ENCODE results near the gene ISX.
A peak's percentile ranks its signal among the peaks of the same experiment; 100 is the strongest.

- no peak for TF ChIP-seq POLR2AphosphoS5 (IDR thresholded peaks at IDR 0.05; ENCODE audit: low read depth, low read length)
- peak; percentile 70 for TF ChIP-seq SPI1 (IDR thresholded peaks at IDR 0.05; ENCODE audit: low read depth, low read length)
- no peak for TF ChIP-seq POLR2A (IDR thresholded peaks at IDR 0.05; ENCODE audit: low read depth, low read length)
- TF ChIP-seq TAF1 (IDR thresholded peaks at IDR 0.05; ENCODE audit: low read depth, low read length) = no peak
- no peak for TF ChIP-seq POU2F2 (IDR thresholded peaks at IDR 0.05; ENCODE audit: low read depth, low read length)
- no peak for TF ChIP-seq PAX5 (IDR thresholded peaks at IDR 0.05; ENCODE audit: insufficient read depth, low read length, severe bottlenecking)
Observed at GRCh38 chr22:35131525-35132000, 65.6 kb downstream of the ISX start.
